Osteocyte (in vitro differentiated cells): ENCODE results near the gene AKIP1. TPM values are rescaled to one million over a fixed set of nuclear protein-coding genes. Genes with fewer than 3 reads are reported as not detected.
A peak's percentile ranks its signal among the peaks of the same experiment; 100 is the strongest.

Experiments
- DNase-seq: peaks from one replicate; pipeline ENCODE4 v3.0.0; 2021; ENCODE audit warnings: mixed read lengths; ENCODE audit not compliant: unreplicated experiment; ENCODE audit errors: extremely low spot score
- H3K27ac Mint-ChIP-seq: one replicate; pipeline ENCODE4 v1.8.0; 2021; ENCODE audit warnings: mild to moderate bottlenecking, mixed read lengths; ENCODE audit not compliant: unreplicated experiment
- H3K27me3 Mint-ChIP-seq: one replicate; pipeline ENCODE4 v1.8.0; 2021; ENCODE audit warnings: mixed read lengths; ENCODE audit not compliant: unreplicated experiment
- H3K36me3 Mint-ChIP-seq: one replicate; pipeline ENCODE4 v1.8.0; 2021; ENCODE audit warnings: mixed read lengths; ENCODE audit not compliant: unreplicated experiment
- H3K4me1 Mint-ChIP-seq: one replicate; pipeline ENCODE4 v1.8.0; 2021; ENCODE audit warnings: mixed read lengths; ENCODE audit not compliant: unreplicated experiment
- H3K4me3 Mint-ChIP-seq: one replicate; pipeline ENCODE4 v1.8.0; 2021; ENCODE audit warnings: mild to moderate bottlenecking, moderate library complexity, mixed read lengths; ENCODE audit not compliant: unreplicated experiment
- H3K9me3 Mint-ChIP-seq: one replicate; pipeline ENCODE4 v1.8.0; 2021; ENCODE audit warnings: mixed read lengths; ENCODE audit not compliant: unreplicated experiment
- CTCF ChIP-seq: fragments of 200-600 bp; sonication (generic); IDR thresholded peaks from 2 replicates; pipeline ENCODE4 v1.5.0; 2021; ENCODE audit warnings: antibody characterized with exemption, mild to moderate bottlenecking, moderate library complexity
- long read RNA-seq: library from polyadenylated mRNA; unstranded; transcript quantifications from one replicate; pipeline ENCODE4 v2.0.0, GENCODE V29; 2021
- total RNA-seq: library from RNA; stranded (reverse); gene quantifications from 2 replicates; pipeline ENCODE4 v1.2.1, GENCODE V29; 2021

The AKIP1 gene
- 28.8 and 32.6 TPM in 2 replicates for total RNA-seq
- long read RNA-seq, transcript AKIP1-201 (5 exons, 1,247 nt): major isoform, 23 of 74 reads
- long read RNA-seq, transcript AKIP1-204 (4 exons, 1,084 nt): minor isoform, 10 of 74 reads
- long read RNA-seq, transcript AKIP1-203 (6 exons, 1,327 nt): minor isoform, 21 of 74 reads
- long read RNA-seq, transcript AKIP1-210 (5 exons, 1,022 nt): minor isoform, 7 of 74 reads
- long read RNA-seq, partial matches to known transcripts: 0 of 74 reads
- long read RNA-seq, other reads (novel, unspliced or antisense): 13 of 74 reads

- no peak for TF ChIP-seq CTCF
- peaks cover 71% of the 10 kb centered on the region for H3K4me1 Mint-ChIP-seq
- peak within 1 kb of the TSS; percentile 93 for H3K4me3 Mint-ChIP-seq
- peak; percentile 99 for DNase-seq
- H3K9me3 Mint-ChIP-seq: no peaks in the 10 kb centered on the region
- H3K36me3 Mint-ChIP-seq: peaks cover 5% of the 10 kb centered on the region
- H3K27ac Mint-ChIP-seq: peak within 1 kb of the TSS; percentile 92
- H3K27me3 Mint-ChIP-seq: no peaks in the 10 kb centered on the region
Observed at GRCh38 chr11:8911029-8911823, at the start of gene AKIP1. TSS of gene AKIP1 (plus strand) at chr11:8911189. CDS start at chr11:8911450, 261 bp downstream.

GRCh38 chr11:8863838-8864237, 47.2 kb upstream of the AKIP1 start:
- Mint-ChIP-seq H3K36me3 (peaks cover 4% of the 10 kb centered on the region), H3K27me3 (no peaks in the 10 kb centered on the region), H3K4me1 (peaks cover 82% of the 10 kb centered on the region), H3K27ac (peak overlapping the region; percentile 93), H3K4me3 (peak overlapping the region; percentile 40), H3K9me3 (no peaks in the 10 kb centered on the region)
- DNase-seq: no peak
- no peak for TF ChIP-seq CTCF

- H3K4me1 Mint-ChIP-seq: peaks cover 85% of the 10 kb centered on the region
- H3K27me3 Mint-ChIP-seq: no peaks in the 10 kb centered on the region
- H3K27ac Mint-ChIP-seq: peak overlapping the region; percentile 75
- no peaks in the 10 kb centered on the region for H3K9me3 Mint-ChIP-seq
- peaks cover 4% of the 10 kb centered on the region for H3K36me3 Mint-ChIP-seq
- H3K4me3 Mint-ChIP-seq: peak overlapping the region; percentile 22
- DNase-seq: no peak
- TF ChIP-seq CTCF: no peak
Observed at GRCh38 chr11:8865304-8865703, 45.7 kb upstream of the AKIP1 start.

- H3K4me3 Mint-ChIP-seq: no peak overlapping the region
- peaks cover 2% of the 10 kb centered on the region for H3K36me3 Mint-ChIP-seq
- peaks cover 78% of the 10 kb centered on the region for H3K4me1 Mint-ChIP-seq
- peak overlapping the region; percentile 84 for H3K27ac Mint-ChIP-seq
- no peaks in the 10 kb centered on the region for H3K9me3 Mint-ChIP-seq
- no peak for TF ChIP-seq CTCF
- no peak for DNase-seq
- H3K27me3 Mint-ChIP-seq: no peaks in the 10 kb centered on the region
Observed at GRCh38 chr11:8867035-8867434, 44.0 kb upstream of the AKIP1 start.
